ENCODE data around the gene LRRC1.

The LRRC1 gene
- total RNA-seq: 2.7 to 6.8 (median 5.7) reads per million in 3 donors

DNA sequence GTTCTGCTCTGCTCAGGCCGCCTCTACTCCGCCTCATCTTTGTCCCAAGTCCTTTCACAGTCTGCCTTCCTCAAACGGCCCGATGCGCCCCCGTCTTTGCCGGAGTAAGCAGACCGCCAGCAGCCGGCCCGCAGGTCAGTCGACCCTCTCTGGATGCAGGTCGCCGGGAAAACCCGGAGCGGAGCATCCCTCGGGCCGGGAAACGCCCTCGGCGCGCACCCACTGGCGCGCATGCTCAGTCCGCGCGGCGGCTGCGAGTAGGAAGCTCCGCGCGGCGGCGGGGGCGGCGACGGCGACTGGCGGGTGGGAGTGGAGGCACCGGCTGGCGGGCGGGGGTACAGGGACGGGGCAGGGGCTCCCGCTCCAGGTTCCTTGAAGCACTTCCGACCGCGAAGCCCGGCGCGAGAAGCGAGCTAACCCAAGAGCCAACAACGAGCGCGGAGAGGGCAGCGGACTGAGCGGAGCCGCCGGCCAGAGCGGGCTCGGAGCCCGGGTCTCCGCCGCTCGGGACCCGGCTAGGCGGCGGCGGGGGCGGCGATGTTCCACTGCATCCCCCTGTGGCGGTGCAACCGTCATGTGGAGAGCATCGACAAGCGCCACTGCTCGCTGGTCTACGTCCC, at the start of gene LRRC1:
Gene LRRC1 (plus strand): TSS at position 286 of the 620 bp plus-strand sequence. CDS start 252 bp downstream, at position 538.
- Histone ChIP-seq H3K27ac (ENCODE audit: insufficient read depth, low read length, poor library complexity, severe bottlenecking) (peak within 1 kb of the TSS; percentile 41), H3K9me3 (ENCODE audit: control insufficient read depth, low read length) (no peaks in the 10 kb centered on the region), H3K36me3 (ENCODE audit: control insufficient read depth, insufficient read depth, low read length) (no peaks in the 10 kb centered on the region), H3K4me3 (ENCODE audit: insufficient read depth, low read depth, low read length, poor library complexity, severe bottlenecking) (peak within 1 kb of the TSS; percentile 92), H3K27me3 (replicated peaks; ENCODE audit: control insufficient read depth, insufficient read depth, low read length, poor library complexity, severe bottlenecking) (no peaks in the 10 kb centered on the region), H3K4me1 (ENCODE audit: control insufficient read depth, insufficient read depth, low read length, poor library complexity, severe bottlenecking) (peaks cover 13% of the 10 kb centered on the region)
- DNase-seq: peak; percentile 66 to 77 (median 73)

DNA sequence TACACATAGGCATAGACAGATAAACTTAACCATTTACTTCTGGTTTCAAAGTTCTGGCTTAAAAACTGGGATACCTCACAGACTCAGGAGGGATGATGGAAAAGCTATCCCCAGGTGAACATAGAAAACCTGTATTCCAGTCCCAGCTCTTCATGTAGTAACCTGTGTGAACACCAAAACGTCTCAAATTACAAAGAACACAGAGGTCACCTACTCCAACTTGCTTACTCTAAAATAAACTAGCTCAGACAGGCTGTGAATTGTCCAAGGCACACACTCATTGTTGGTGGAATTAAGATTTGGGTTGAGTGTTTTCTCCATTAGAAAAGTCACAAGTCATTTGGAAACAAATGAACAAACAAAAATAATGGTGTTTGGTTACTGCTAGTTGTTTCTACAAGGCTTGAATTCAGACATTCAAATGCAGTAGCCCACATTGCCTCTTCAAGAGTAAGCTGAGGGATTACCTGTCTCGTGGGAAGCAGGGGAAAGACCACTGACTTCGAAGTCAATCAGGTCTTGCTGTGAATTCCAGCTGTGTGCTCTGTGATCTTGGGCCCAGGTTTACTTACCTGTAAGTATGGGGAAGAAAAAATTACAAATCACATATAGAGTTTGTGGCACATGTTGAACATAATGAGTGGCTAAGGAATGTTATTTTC, 48.2 kb upstream of the LRRC1 start:
- Histone ChIP-seq H3K36me3 (ENCODE audit: control insufficient read depth, insufficient read depth, low read length) (no peaks in the 10 kb centered on the region), H3K4me1 (ENCODE audit: control insufficient read depth, insufficient read depth, low read length, poor library complexity, severe bottlenecking) (no peaks in the 10 kb centered on the region), H3K27ac (ENCODE audit: insufficient read depth, low read length, poor library complexity, severe bottlenecking) (no peak overlapping the region), H3K27me3 (replicated peaks; ENCODE audit: control insufficient read depth, insufficient read depth, low read length, poor library complexity, severe bottlenecking) (no peaks in the 10 kb centered on the region), H3K4me3 (ENCODE audit: insufficient read depth, low read depth, low read length, poor library complexity, severe bottlenecking) (no peak overlapping the region), H3K9me3 (ENCODE audit: control insufficient read depth, low read length) (no peaks in the 10 kb centered on the region)
- DNase-seq: no peak

DNA sequence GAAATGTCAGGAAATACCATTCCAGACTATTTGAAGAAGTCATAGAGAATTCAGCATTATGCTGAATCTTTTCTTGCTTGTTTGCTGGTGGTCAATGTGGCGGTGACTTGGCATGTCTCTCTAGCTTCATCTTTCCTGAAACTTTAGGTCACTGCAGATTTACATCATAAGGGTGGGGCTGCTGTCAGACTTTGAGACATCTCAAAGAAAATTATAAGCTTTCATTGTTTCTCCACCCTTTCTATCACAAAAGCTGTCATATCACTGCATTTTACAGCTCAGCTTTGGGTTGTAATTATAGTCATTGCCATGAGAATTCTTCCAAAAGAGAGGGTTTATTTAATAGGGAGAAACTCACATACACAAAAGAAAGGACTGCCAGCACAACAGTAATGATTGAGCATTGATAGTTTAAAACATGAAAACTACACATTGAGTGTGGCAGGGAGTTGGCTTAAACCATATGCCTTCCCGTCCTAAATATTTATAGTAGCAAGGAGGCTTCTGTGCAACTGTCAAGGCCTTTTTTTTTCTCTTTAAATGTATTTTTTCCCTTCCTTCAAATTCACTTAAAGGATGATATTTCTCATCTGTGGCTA, 44.7 kb upstream of the LRRC1 start:
- H3K4me1 ChIP-seq (ENCODE audit: control insufficient read depth, insufficient read depth, low read length, poor library complexity, severe bottlenecking): no peaks in the 10 kb centered on the region
- H3K4me3 ChIP-seq (ENCODE audit: insufficient read depth, low read depth, low read length, poor library complexity, severe bottlenecking): no peak overlapping the region

DNA sequence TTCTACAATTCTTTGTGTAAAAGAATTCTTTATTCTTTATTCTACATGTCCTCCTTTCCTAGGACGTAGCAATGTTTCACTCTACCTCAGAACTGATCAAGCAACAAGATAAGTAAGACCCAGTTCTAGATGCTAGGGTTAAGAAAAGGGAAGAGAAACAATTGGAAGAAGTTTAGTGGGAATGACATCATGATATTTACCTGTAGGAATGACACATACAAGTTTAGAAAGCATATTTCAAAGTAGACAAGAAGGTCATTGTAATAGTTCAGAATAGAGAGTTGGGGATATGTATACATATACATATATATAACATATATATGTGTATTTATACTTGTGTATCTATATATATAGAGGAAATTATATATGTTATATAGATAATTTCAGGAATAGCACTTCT, 43.4 kb upstream of the LRRC1 start:
- Histone ChIP-seq H3K9me3 (ENCODE audit: control insufficient read depth, low read length) (no peaks in the 10 kb centered on the region), H3K4me1 (ENCODE audit: control insufficient read depth, insufficient read depth, low read length, poor library complexity, severe bottlenecking) (no peaks in the 10 kb centered on the region), H3K4me3 (ENCODE audit: insufficient read depth, low read depth, low read length, poor library complexity, severe bottlenecking) (no peak overlapping the region), H3K27ac (ENCODE audit: insufficient read depth, low read length, poor library complexity, severe bottlenecking) (no peak overlapping the region), H3K36me3 (ENCODE audit: control insufficient read depth, insufficient read depth, low read length) (no peaks in the 10 kb centered on the region), H3K27me3 (replicated peaks; ENCODE audit: control insufficient read depth, insufficient read depth, low read length, poor library complexity, severe bottlenecking) (no peaks in the 10 kb centered on the region)
- DNase-seq: no peak

More for the DNA sequence above, 44.7 kb upstream of the LRRC1 start:
- no peak overlapping the region for H3K27ac ChIP-seq (ENCODE audit: insufficient read depth, low read length, poor library complexity, severe bottlenecking)
- H3K9me3 ChIP-seq (ENCODE audit: control insufficient read depth, low read length): no peaks in the 10 kb centered on the region
- H3K27me3 ChIP-seq (replicated peaks; ENCODE audit: control insufficient read depth, insufficient read depth, low read length, poor library complexity, severe bottlenecking): no peaks in the 10 kb centered on the region
- no peak for DNase-seq
- no peaks in the 10 kb centered on the region for H3K36me3 ChIP-seq (ENCODE audit: control insufficient read depth, insufficient read depth, low read length)

DNA sequence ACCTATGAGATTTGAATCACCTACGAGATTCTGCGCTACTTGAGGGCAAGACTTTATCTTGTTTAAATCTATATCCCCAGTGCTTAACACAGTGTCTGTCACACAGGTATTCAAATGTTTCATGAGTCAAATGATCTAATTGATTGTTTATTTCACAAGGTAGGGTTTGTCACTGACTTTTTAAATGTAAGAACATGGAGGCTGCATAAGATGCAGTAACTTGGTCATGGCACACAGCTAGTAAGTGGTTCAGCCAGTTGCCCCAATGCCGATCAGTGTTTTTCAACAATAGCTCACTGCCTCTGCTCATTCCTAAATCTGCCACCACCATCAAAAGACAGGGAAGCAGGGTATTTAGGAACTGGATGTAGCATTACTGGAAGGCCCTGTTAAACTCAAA, 42.4 kb upstream of the LRRC1 start:
- H3K36me3 ChIP-seq (ENCODE audit: control insufficient read depth, insufficient read depth, low read length): no peaks in the 10 kb centered on the region
- no peaks in the 10 kb centered on the region for H3K4me1 ChIP-seq (ENCODE audit: control insufficient read depth, insufficient read depth, low read length, poor library complexity, severe bottlenecking)
- H3K27ac ChIP-seq (ENCODE audit: insufficient read depth, low read length, poor library complexity, severe bottlenecking): no peak overlapping the region
- H3K27me3 ChIP-seq (replicated peaks; ENCODE audit: control insufficient read depth, insufficient read depth, low read length, poor library complexity, severe bottlenecking): no peaks in the 10 kb centered on the region
- H3K9me3 ChIP-seq (ENCODE audit: control insufficient read depth, low read length): no peaks in the 10 kb centered on the region
- DNase-seq: no peak
- H3K4me3 ChIP-seq (ENCODE audit: insufficient read depth, low read depth, low read length, poor library complexity, severe bottlenecking): no peak overlapping the region

DNA sequence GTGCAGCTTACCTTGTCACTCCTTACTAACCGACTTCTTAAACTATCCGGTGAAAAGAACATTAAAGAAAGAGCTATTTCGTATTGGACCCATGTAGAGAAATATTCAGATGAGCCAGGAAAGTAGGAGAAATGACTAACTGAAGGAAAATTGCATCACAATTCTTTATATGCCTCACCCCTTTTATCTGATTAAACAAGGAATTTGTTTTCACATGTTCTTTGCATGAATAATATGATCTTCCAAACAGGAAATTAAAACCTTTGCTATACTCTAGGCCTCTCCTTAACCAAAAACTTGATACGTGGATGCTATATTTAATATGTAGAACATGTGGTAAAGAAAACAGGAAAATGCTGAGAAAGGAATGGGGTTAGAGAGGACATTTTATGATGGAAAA, 41.9 kb upstream of the LRRC1 start:
- Histone ChIP-seq H3K4me3 (ENCODE audit: insufficient read depth, low read depth, low read length, poor library complexity, severe bottlenecking) (no peak overlapping the region), H3K36me3 (ENCODE audit: control insufficient read depth, insufficient read depth, low read length) (no peaks in the 10 kb centered on the region), H3K9me3 (ENCODE audit: control insufficient read depth, low read length) (no peaks in the 10 kb centered on the region), H3K4me1 (ENCODE audit: control insufficient read depth, insufficient read depth, low read length, poor library complexity, severe bottlenecking) (no peaks in the 10 kb centered on the region), H3K27me3 (replicated peaks; ENCODE audit: control insufficient read depth, insufficient read depth, low read length, poor library complexity, severe bottlenecking) (no peaks in the 10 kb centered on the region), H3K27ac (ENCODE audit: insufficient read depth, low read length, poor library complexity, severe bottlenecking) (no peak overlapping the region)
- DNase-seq: no peak

DNA sequence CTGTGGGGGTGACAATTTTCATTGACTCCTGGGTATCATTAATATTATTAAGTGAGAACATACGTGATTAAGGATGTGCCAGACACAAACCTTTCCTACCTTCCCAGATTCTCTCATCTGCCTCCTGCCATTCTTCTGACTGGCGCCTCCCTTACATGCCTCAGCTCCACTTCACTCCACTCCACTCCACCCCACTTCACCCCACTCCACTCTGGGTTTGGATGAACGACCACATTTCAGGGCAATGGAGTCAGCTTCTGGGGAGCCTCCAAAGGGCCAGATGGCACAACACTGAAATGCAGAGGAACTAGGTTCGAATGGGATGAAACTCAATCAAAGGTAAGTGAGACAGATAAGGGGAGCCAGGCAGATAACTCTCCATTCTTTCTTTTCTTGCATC, 40.5 kb upstream of the LRRC1 start:
- Histone ChIP-seq H3K27me3 (replicated peaks; ENCODE audit: control insufficient read depth, insufficient read depth, low read length, poor library complexity, severe bottlenecking) (no peaks in the 10 kb centered on the region), H3K4me3 (ENCODE audit: insufficient read depth, low read depth, low read length, poor library complexity, severe bottlenecking) (no peak overlapping the region), H3K9me3 (ENCODE audit: control insufficient read depth, low read length) (no peaks in the 10 kb centered on the region), H3K36me3 (ENCODE audit: control insufficient read depth, insufficient read depth, low read length) (no peaks in the 10 kb centered on the region), H3K27ac (ENCODE audit: insufficient read depth, low read length, poor library complexity, severe bottlenecking) (no peak overlapping the region), H3K4me1 (ENCODE audit: control insufficient read depth, insufficient read depth, low read length, poor library complexity, severe bottlenecking) (no peaks in the 10 kb centered on the region)
- DNase-seq: no peak

DNA sequence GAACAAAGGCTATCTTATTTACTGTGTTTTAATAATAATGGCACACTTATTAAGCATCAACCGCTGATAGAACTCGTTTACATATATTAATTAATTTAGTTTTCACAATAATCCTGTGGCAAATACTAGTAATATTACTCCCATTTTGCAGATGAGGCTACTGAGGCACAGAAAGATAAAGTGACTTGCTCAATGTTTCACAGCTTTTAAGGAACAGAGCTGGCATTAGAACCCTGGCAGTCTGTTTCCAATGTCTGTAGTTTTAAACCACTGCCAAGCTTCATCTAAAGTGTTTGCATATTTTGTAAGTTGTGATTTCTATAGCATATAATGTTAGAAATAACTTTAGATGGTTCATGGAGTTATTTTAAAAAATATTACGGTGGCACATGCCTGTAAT, 38.4 kb upstream of the LRRC1 start:
- Histone ChIP-seq H3K27me3 (replicated peaks; ENCODE audit: control insufficient read depth, insufficient read depth, low read length, poor library complexity, severe bottlenecking) (no peaks in the 10 kb centered on the region), H3K4me1 (ENCODE audit: control insufficient read depth, insufficient read depth, low read length, poor library complexity, severe bottlenecking) (no peaks in the 10 kb centered on the region), H3K4me3 (ENCODE audit: insufficient read depth, low read depth, low read length, poor library complexity, severe bottlenecking) (no peak overlapping the region), H3K36me3 (ENCODE audit: control insufficient read depth, insufficient read depth, low read length) (no peaks in the 10 kb centered on the region), H3K27ac (ENCODE audit: insufficient read depth, low read length, poor library complexity, severe bottlenecking) (no peak overlapping the region), H3K9me3 (ENCODE audit: control insufficient read depth, low read length) (no peaks in the 10 kb centered on the region)
- no peak for DNase-seq

DNA sequence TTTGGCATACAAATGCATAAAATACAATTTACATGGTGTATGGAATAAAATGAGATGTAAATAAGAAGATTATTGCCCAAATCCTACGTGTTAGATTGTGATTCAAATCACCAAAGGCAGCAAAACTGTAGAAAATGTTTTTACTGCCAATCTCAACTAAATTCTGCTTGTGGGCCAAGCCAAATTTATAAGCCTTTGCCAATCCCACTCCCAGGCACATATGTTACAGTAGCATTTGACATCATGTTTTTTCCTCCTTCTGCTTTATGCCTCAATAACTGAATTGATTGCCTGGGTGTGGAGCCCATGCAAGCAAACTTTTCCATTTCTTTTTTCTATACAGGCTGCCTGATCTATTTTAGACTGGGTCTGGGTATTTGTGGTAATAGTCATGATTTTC, 36.3 kb upstream of the LRRC1 start:
- no peak for DNase-seq
- Histone ChIP-seq H3K36me3 (ENCODE audit: control insufficient read depth, insufficient read depth, low read length) (no peaks in the 10 kb centered on the region), H3K9me3 (ENCODE audit: control insufficient read depth, low read length) (no peaks in the 10 kb centered on the region), H3K4me1 (ENCODE audit: control insufficient read depth, insufficient read depth, low read length, poor library complexity, severe bottlenecking) (no peaks in the 10 kb centered on the region), H3K27ac (ENCODE audit: insufficient read depth, low read length, poor library complexity, severe bottlenecking) (no peak overlapping the region), H3K27me3 (replicated peaks; ENCODE audit: control insufficient read depth, insufficient read depth, low read length, poor library complexity, severe bottlenecking) (no peaks in the 10 kb centered on the region), H3K4me3 (ENCODE audit: insufficient read depth, low read depth, low read length, poor library complexity, severe bottlenecking) (no peak overlapping the region)

DNA sequence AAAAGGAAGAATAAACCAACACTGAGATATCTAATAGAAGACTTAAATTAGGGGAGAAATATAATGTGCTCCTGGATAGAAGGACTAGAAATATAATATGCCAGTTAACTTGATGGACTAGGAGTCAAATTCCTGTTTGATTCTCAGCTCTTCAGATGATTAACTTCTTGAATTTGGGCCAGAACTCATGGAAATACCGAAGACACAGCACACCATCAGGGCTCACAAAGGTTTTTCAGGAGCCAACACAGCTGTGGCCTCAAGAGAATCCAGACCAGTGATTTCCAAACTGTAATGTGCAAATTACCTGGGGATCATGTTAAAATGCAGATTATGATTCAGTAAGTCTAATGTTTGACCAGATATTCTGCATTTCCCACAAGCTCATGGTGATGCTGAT, 33.8 kb upstream of the LRRC1 start:
- Histone ChIP-seq H3K36me3 (ENCODE audit: control insufficient read depth, insufficient read depth, low read length) (no peaks in the 10 kb centered on the region), H3K4me3 (ENCODE audit: insufficient read depth, low read depth, low read length, poor library complexity, severe bottlenecking) (no peak overlapping the region), H3K27ac (ENCODE audit: insufficient read depth, low read length, poor library complexity, severe bottlenecking) (no peak overlapping the region), H3K27me3 (replicated peaks; ENCODE audit: control insufficient read depth, insufficient read depth, low read length, poor library complexity, severe bottlenecking) (no peaks in the 10 kb centered on the region), H3K4me1 (ENCODE audit: control insufficient read depth, insufficient read depth, low read length, poor library complexity, severe bottlenecking) (no peaks in the 10 kb centered on the region), H3K9me3 (ENCODE audit: control insufficient read depth, low read length) (no peaks in the 10 kb centered on the region)
- no peak for DNase-seq
